Stimulated activated CD4-positive, alpha-beta T cell treated with anti-CD3 and anti-CD28 coated beads, Interleukin-2, amount 100 ng/mL, for 4 hours (primary cell): ENCODE data around the gene PIK3R2.
A peak's percentile ranks its signal among the peaks of the same experiment; 100 is the strongest.
"Not testable (repeated sequence)": the region's sequence is repeated elsewhere in the genome, so short reads cannot be mapped to it uniquely, and the experiment has no call there.

Experiments
- DNase-seq: peaks from one replicate; pipeline ENCODE4 v3.0.0-alpha.2; 2020; ENCODE audit warnings: low read depth

PIK3R2 gene

GRCh38 chr19:18203863-18204393, 51.0 kb downstream of the PIK3R2 start, which contains the start of gene RAB3A:
Gene RAB3A (minus strand): TSS chr19:18204042. CDS start chr19:18202740, 1,302 bp downstream.
- DNase-seq, result peak; percentile 99

DNA sequence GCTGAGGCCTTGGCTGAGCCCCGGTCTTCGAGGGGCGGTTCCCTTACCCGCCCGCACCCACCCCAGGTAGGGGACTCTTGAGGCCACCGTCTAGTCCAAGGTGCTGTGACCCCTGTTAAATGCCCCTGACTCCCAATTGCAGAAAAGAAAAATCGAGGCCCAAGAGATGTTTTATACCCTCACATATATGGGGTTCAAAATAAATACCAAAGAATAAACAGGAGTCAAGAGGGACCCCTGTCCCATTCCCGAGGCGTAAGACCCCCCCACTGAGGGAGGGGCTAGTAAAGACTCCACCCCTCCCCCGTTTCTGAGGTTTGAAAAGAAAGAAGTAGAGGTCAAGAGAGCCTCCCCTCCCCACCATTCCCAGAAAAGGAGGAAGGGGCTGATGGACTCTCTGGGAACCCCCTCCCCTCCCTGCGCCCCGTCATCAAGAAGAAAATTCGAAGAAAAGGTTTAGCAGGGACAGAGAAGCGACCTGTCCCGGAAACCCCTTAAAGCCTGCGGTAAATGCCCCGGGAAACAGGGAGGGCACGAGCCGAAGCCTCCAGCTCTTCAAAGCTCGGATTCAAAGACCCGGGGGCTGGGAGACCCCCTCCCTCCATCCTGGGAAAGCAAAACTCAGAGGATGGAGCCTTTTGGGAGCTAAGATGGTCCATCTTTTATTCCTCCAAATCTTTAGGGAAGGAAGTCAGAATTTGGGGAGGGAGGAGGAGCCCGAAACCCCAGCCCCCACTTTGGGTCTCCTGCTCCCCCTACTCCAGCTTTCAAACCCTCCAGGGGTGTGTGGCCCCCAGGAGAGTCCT, 51.6 kb downstream of the PIK3R2 start:
- DNase-seq, result no peak

DNA sequence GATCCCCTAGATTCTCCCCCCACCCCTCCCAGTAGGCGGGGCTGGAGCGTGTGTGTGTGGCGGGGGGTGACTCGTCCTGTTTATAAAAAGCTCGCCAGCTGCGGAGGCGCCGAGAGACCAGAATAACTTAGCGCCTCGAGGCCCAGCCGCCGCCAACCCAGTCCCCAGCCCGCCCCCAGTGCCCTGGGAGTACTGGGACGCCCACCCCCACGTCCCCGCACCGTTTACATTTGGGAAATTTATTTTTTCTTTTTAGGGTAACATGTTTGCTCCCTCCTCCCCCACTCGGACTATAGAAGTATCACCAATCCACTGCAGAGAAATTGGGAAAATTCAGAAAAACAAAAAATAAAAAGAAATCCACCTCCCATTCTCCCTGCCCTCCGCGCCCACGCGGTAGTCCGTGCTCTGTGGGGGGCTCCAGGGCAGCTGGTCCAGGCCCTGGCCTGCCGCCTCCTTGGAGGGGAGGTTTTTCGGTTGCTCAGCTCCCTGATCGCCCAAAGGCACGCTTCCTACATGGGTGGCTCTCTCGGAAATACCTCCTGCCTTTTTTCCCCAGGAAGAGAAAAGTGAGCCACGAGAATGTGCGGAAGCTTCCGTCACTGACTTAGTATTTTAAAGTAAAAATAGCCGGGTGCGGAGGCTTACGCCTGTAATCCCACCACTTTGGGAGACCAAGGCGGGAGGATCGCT, 52.4 kb downstream of the PIK3R2 start:
- DNase-seq, result peak; percentile 33

GRCh38 chr19:18206018-18206417, 53.1 kb downstream of the PIK3R2 start:
- DNase-seq, result no peak

DNA sequence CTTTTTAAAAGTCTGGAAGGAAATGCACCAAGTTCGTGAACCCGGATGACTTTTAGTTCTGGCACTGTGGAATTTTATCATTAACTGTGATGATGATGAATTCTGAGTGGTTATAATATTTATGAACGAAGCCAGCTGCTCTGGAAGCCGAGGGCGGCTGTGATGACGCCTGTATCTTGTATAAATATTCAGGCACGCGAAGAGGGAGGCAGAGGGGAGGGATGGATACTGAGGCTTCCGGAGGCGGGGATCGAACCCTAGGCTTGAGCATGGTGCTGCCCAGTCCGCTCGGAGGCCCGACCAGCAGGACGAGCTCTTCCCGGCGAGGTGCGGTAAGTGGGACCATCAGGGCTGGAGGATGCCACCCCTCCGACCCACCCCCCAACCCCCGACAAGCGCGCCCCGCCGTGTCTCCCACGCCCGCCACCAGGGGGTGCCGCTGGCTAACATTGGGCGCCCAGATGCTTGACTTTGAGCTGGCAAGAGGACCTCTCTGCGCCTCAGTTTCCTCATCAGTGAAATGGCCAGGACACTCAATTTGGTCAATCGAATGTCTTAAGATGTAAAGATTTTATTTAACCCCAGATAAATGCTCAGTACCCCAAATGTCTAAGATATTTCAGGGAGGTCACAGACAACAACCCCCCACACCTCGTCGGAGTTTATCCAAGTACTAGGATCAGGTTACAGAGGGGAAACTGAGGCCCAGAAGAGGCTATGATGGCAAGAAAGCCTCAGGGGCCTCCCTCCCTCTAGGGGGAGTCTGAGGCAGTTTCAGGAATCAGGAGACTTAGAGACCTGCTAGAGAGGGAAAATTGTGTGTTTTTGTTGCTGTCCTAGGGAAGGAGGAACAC, 55.4 kb downstream of the PIK3R2 start:
- no peak for DNase-seq

DNA sequence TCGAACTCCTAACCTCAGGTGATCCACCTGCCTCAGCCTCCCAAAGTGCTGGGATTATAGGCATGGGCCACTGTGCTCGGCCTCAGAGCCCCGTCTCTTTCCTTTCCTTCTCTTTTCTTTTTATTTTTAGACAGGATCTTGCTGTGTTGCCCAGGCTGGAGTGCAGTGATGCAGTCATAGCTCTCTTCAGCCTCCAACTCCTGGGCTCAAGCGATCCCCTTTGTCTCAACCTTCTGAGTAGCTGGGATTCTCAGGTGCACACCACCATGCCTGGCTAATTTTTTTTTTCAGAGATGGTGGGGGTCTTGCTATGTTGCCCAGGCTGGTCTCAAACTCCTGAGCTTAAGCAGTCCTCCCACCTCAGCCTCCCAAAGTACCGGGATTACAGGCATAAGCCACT, 56.9 kb downstream of the PIK3R2 start:
- not testable (repeated sequence) for DNase-seq

- no peak for DNase-seq
These were observed 58.7 kb downstream of the PIK3R2 start for GRCh38 chr19:18211683-18212082.

- no peak for DNase-seq
These were observed 61.9 kb downstream of the PIK3R2 start for GRCh38 chr19:18214779-18215433.

- DNase-seq, result no peak
These were observed 63.8 kb downstream of the PIK3R2 start for GRCh38 chr19:18216789-18217188.

GRCh38 chr19:18218159-18218558, 65.2 kb downstream of the PIK3R2 start:
- DNase-seq, result no peak

DNA sequence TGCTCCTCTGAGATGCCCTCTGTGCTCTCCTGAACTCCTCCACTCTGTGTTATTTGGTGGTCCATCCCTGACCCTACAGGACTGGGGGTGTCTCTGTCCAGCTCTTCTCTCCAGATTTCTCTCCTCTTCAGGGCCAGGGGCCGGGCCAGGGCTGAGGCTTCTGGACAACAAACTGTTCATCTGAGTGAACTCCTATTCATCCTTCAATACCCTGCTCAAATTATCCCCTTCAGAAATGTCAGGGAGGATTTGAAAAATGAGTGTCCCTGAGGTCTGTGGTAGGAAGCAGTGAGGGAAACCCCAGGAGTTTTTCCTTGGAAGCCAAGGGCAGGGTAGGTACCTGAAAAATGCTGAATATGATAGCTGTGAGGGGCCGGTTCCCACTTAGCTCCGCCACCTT, 65.6 kb downstream of the PIK3R2 start:
- no peak for DNase-seq
